ENCODE data around the gene FSTL3.
A peak's percentile ranks its signal among the peaks of the same experiment; 100 is the strongest.
"Not testable (repeated sequence)": the region's sequence is repeated elsewhere in the genome, so short reads cannot be mapped to it uniquely, and the experiment has no call there.

Gene FSTL3

DNA sequence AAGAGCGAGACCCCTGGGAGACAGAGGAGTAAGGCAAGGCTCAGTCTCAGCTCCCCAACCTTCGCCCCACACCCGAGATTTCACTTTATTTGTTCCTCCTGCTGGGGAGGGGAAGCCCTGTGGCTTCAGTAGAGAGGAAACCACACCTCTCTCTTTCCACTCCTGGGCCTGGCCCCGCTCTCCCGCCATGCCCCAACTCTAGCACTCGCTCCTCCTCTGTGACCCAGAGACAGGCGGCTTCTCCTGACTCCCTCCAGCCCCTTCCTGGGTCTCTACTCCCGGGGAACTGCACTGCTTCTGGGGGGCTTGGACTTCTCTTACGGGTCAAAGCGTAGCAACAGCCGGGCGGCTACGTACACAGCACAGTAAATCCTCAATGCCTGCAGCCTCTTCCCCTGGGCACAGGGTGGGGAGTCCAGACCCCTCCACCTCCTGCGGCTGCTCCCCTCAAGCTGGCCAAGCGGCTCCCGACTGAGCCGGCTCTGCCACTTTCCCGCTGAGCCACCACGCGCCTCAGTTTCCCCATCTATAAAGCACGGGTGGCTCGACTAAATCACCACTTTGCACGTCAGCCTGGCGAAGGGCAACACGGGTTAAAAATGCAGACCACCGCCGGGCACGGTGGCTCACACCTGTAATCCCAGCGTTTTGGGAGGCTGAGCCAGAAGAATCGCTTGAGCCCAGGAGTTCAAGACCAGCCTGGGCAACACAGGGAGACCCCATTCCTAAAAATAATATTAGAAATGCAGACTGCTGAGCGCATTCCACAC lies 14.6 kb upstream of the FSTL3 start:
- H3K27ac ChIP-seq (ENCODE audit: insufficient read depth, low read length, poor library complexity, severe bottlenecking), result peak overlapping the region; percentile 94
- H3K4me1 ChIP-seq (ENCODE audit: control insufficient read depth, insufficient read depth, low read length, poor library complexity, severe bottlenecking), result peaks cover 52% of the 10 kb centered on the region
- no peaks in the 10 kb centered on the region for H3K27me3 ChIP-seq (replicated peaks; ENCODE audit: control insufficient read depth, insufficient read depth, low read length, poor library complexity, severe bottlenecking)
- peaks cover 16% of the 10 kb centered on the region for H3K36me3 ChIP-seq (ENCODE audit: control insufficient read depth, insufficient read depth, low read length)
- no peaks in the 10 kb centered on the region for H3K9me3 ChIP-seq (ENCODE audit: control insufficient read depth, low read length)
- DNase-seq, result peak; percentile 53 to 61 (median 61)
- peak overlapping the region; percentile 91 for H3K4me3 ChIP-seq (ENCODE audit: insufficient read depth, low read depth, low read length, poor library complexity, severe bottlenecking)

- H3K4me1 ChIP-seq (ENCODE audit: control insufficient read depth, insufficient read depth, low read length, poor library complexity, severe bottlenecking), result peaks cover 45% of the 10 kb centered on the region
- peak overlapping the region; percentile 91 for H3K4me3 ChIP-seq (ENCODE audit: insufficient read depth, low read depth, low read length, poor library complexity, severe bottlenecking)
- H3K27ac ChIP-seq (ENCODE audit: insufficient read depth, low read length, poor library complexity, severe bottlenecking), result peak overlapping the region; percentile 94
- no peaks in the 10 kb centered on the region for H3K9me3 ChIP-seq (ENCODE audit: control insufficient read depth, low read length)
- H3K36me3 ChIP-seq (ENCODE audit: control insufficient read depth, insufficient read depth, low read length), result peaks cover 13% of the 10 kb centered on the region
- peak; percentile 59 to 65 (median 61) for DNase-seq
- no peaks in the 10 kb centered on the region for H3K27me3 ChIP-seq (replicated peaks; ENCODE audit: control insufficient read depth, insufficient read depth, low read length, poor library complexity, severe bottlenecking)
Observed at GRCh38 chr19:662207-662961, 13.8 kb upstream of the FSTL3 start.

DNA sequence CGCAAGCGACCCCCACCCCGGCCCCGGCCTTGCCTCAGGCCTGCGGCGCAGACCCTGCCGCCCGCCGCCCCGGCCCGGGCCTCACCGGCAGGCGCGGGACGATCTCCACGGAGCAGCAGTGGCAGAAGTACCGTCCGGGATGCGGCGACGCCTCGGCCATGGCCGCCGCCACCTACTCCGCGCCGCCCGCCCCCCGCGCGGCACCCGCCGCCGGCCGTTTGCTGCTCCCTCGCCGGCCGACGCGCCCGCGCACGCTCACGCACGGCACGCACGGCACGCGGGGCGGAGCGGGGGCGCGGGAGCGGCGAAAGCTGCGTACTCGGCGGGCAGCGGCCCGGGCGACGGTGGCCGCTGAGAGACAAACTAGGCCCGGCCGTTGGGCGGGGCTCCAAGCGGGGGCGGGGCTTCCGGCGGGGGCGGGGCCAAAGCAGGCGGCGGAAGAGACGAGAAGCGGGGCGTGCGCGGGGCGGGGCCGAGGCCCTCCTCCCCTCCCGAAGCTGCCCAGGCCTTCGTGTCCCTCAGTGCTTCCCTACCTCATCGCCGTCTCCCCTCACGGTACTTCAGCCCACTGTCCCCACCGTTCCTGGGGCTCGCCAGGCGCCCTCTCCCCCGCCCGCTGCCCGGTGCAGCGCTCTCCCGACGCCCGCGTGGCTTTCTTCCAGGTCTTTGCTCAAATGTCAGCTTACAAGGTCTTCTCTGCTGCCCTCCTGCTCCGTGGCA lies 13.1 kb upstream of the FSTL3 start, which contains the start of gene RNF126:
RNF126 (minus strand) TSS at position 253 of the 720 bp plus-strand sequence; CDS start at position 160, 93 bp downstream.
- H3K4me3 ChIP-seq (ENCODE audit: insufficient read depth, low read depth, low read length, poor library complexity, severe bottlenecking), result peak within 1 kb of the TSS; percentile 91
- peak; percentile 87 to 95 (median 92) for DNase-seq
- no peaks in the 10 kb centered on the region for H3K9me3 ChIP-seq (ENCODE audit: control insufficient read depth, low read length)
- peak within 1 kb of the TSS; percentile 94 for H3K27ac ChIP-seq (ENCODE audit: insufficient read depth, low read length, poor library complexity, severe bottlenecking)
- no peaks in the 10 kb centered on the region for H3K27me3 ChIP-seq (replicated peaks; ENCODE audit: control insufficient read depth, insufficient read depth, low read length, poor library complexity, severe bottlenecking)
- peaks cover 6% of the 10 kb centered on the region for H3K36me3 ChIP-seq (ENCODE audit: control insufficient read depth, insufficient read depth, low read length)
- peaks cover 38% of the 10 kb centered on the region for H3K4me1 ChIP-seq (ENCODE audit: control insufficient read depth, insufficient read depth, low read length, poor library complexity, severe bottlenecking)

DNA sequence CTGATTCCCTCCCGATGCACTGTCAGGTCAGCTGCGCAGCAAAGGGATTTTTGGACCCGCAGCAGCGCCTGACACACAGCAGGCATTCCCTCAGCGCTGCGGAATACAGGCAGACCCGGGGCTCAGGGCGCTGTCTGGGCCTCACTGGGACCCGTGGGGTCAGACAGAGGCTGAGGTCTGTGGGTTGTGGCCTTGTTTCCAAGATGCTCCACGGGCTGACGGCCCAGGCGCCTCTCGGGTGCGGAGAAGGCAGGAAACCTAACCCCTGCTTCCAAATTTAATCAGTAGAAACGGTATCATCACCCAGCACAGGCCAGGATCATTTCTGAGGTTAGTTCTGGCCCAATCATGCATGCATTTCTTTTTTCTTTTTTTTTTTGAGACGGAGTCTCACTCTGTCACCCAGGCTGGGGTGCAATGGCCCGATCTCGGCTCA lies 12.5 kb upstream of the FSTL3 start:
- H3K36me3 ChIP-seq (ENCODE audit: control insufficient read depth, insufficient read depth, low read length), result peaks cover under 1% of the 10 kb centered on the region
- no peaks in the 10 kb centered on the region for H3K9me3 ChIP-seq (ENCODE audit: control insufficient read depth, low read length)
- no peaks in the 10 kb centered on the region for H3K27me3 ChIP-seq (replicated peaks; ENCODE audit: control insufficient read depth, insufficient read depth, low read length, poor library complexity, severe bottlenecking)
- peak overlapping the region; percentile 74 for H3K27ac ChIP-seq (ENCODE audit: insufficient read depth, low read length, poor library complexity, severe bottlenecking)
- no peak for DNase-seq
- peak overlapping the region; percentile 23 for H3K4me3 ChIP-seq (ENCODE audit: insufficient read depth, low read depth, low read length, poor library complexity, severe bottlenecking)
- H3K4me1 ChIP-seq (ENCODE audit: control insufficient read depth, insufficient read depth, low read length, poor library complexity, severe bottlenecking), result peaks cover 32% of the 10 kb centered on the region

- peaks cover 19% of the 10 kb centered on the region for H3K4me1 ChIP-seq (ENCODE audit: control insufficient read depth, insufficient read depth, low read length, poor library complexity, severe bottlenecking)
- no peaks in the 10 kb centered on the region for H3K27me3 ChIP-seq (replicated peaks; ENCODE audit: control insufficient read depth, insufficient read depth, low read length, poor library complexity, severe bottlenecking)
- peak; percentile 68 to 75 (median 69) for DNase-seq
- H3K9me3 ChIP-seq (ENCODE audit: control insufficient read depth, low read length), result no peaks in the 10 kb centered on the region
- no peak overlapping the region for H3K4me3 ChIP-seq (ENCODE audit: insufficient read depth, low read depth, low read length, poor library complexity, severe bottlenecking)
- no peak overlapping the region for H3K27ac ChIP-seq (ENCODE audit: insufficient read depth, low read length, poor library complexity, severe bottlenecking)
- H3K36me3 ChIP-seq (ENCODE audit: control insufficient read depth, insufficient read depth, low read length), result no peaks in the 10 kb centered on the region
Observed at GRCh38 chr19:664913-665443, 11.2 kb upstream of the FSTL3 start.

DNA sequence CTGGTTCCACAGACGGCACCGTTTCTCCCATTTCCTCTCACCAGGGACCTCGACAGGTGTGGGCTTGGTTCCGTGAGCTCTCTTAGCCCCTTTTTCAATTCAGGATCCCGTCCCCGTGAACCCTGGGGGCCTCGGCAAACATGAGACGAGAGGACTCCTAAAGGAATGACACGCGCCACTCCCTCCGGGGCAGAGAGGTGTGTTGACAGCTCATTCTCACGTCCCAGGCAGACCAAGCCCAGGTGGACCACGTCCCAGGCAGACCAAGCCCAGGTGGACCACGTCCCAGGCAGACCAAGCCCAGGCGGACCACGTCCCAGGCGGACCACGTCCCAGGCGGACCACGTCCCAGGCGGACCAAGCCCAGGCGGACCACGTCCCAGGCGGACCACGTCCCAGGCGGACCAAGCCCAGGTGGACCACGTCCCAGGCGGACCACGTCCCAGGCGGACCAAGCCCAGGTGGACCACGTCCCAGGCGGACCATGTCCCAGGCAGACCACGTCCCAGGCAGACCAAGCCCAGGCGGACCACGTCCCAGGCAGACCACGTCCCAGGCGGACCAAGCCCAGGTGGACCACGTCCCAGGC lies 9.1 kb upstream of the FSTL3 start:
- not testable (repeated sequence) for H3K36me3 ChIP-seq (ENCODE audit: control insufficient read depth, insufficient read depth, low read length); H3K4me3 ChIP-seq (ENCODE audit: insufficient read depth, low read depth, low read length, poor library complexity, severe bottlenecking); H3K27me3 ChIP-seq (replicated peaks; ENCODE audit: control insufficient read depth, insufficient read depth, low read length, poor library complexity, severe bottlenecking); H3K9me3 ChIP-seq (ENCODE audit: control insufficient read depth, low read length); DNase-seq; H3K27ac ChIP-seq (ENCODE audit: insufficient read depth, low read length, poor library complexity, severe bottlenecking)
- H3K4me1 ChIP-seq (ENCODE audit: control insufficient read depth, insufficient read depth, low read length, poor library complexity, severe bottlenecking), result peaks cover 11% of the 10 kb centered on the region

DNA sequence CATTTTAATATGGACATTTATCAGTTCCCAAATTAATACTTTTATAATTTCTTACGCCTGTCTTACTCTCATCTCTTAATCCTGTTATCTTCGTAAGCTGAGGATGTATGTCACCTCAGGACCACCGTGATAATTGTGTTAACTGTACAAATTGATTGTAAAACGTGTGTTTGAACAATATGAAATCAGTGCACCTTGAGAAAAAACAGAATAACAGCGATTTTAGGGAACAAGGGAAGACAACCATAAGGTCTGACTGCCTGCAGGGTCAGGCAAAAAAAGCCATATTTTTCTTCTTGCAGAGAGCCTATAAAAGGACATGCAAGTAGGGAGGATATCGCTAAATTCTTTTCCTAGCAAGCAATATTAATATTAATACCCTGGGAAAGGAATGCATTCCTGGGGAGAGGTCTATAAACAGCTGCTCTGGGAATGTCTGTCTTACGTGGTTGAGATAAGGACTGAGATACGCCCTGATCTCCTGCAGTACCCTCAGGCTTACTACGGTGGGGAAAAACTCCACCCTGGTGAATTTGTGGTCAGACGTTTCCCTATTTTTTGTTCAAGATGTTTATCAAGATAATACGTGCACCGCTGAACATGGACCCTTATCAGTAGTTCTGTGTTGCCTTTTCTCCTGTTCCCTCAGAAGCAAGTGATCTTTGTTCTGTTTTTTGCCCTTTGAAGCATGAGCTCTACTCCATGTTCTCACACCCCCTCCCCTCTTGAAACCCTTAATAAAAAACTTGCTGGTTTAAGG lies 7.3 kb upstream of the FSTL3 start:
- not testable (repeated sequence) for H3K4me1 ChIP-seq (ENCODE audit: control insufficient read depth, insufficient read depth, low read length, poor library complexity, severe bottlenecking); H3K9me3 ChIP-seq (ENCODE audit: control insufficient read depth, low read length); H3K36me3 ChIP-seq (ENCODE audit: control insufficient read depth, insufficient read depth, low read length); H3K27me3 ChIP-seq (replicated peaks; ENCODE audit: control insufficient read depth, insufficient read depth, low read length, poor library complexity, severe bottlenecking); DNase-seq; H3K27ac ChIP-seq (ENCODE audit: insufficient read depth, low read length, poor library complexity, severe bottlenecking); H3K4me3 ChIP-seq (ENCODE audit: insufficient read depth, low read depth, low read length, poor library complexity, severe bottlenecking)

- Histone ChIP-seq H3K36me3 (ENCODE audit: control insufficient read depth, insufficient read depth, low read length) (no peaks in the 10 kb centered on the region), H3K4me1 (ENCODE audit: control insufficient read depth, insufficient read depth, low read length, poor library complexity, severe bottlenecking) (no peaks in the 10 kb centered on the region), H3K27ac (ENCODE audit: insufficient read depth, low read length, poor library complexity, severe bottlenecking) (no peak overlapping the region), H3K9me3 (ENCODE audit: control insufficient read depth, low read length) (no peaks in the 10 kb centered on the region), H3K27me3 (replicated peaks; ENCODE audit: control insufficient read depth, insufficient read depth, low read length, poor library complexity, severe bottlenecking) (peaks cover 2% of the 10 kb centered on the region), H3K4me3 (ENCODE audit: insufficient read depth, low read depth, low read length, poor library complexity, severe bottlenecking) (no peak overlapping the region)
- no peak for DNase-seq
Observed at GRCh38 chr19:670609-671075, 5.5 kb upstream of the FSTL3 start.

Measured in effector memory CD4-positive, alpha-beta T cell (primary cell).